GM12872 (cell line): ENCODE measurements around the gene MON1B.

Experiments used
- CTCF ChIP-seq: IDR thresholded peaks from 3 replicates; pipeline ENCODE4 v1.5.1; 2011; ENCODE audit warnings: low read depth, mild to moderate bottlenecking, low read length, moderate library complexity; ENCODE audit not compliant: insufficient read depth

The MON1B gene

GRCh38 chr16:77207030-77207429 is 16.0 kb downstream of the MON1B start:
- TF ChIP-seq CTCF = no peak

- no peak for TF ChIP-seq CTCF
Observed at GRCh38 chr16:77208382-77208781, 17.4 kb downstream of the MON1B start.

GRCh38 chr16:77211880-77212740 is 21.1 kb downstream of the MON1B start:
- no peak for TF ChIP-seq CTCF

- TF ChIP-seq CTCF = no peak
Observed at GRCh38 chr16:77212741-77213541, 22.0 kb downstream of the MON1B start.

- TF ChIP-seq CTCF = no peak
Observed at GRCh38 chr16:77213542-77214106, 22.6 kb downstream of the MON1B start.

- no peak for TF ChIP-seq CTCF
Observed at GRCh38 chr16:77214411-77215138, 23.6 kb downstream of the MON1B start.
